ENCODE results near the gene PDZRN4.
"Not testable (repeated sequence)": the region's sequence is repeated elsewhere in the genome, so short reads cannot be mapped to it uniquely, and the experiment has no call there.

The PDZRN4 gene

GRCh38 chr12:41280341-41281095 is 92.4 kb downstream of the PDZRN4 start:
- DNase-seq: not testable (repeated sequence)

GRCh38 chr12:41285470-41285869 is 97.3 kb downstream of the PDZRN4 start:
- not testable (repeated sequence) for DNase-seq

- DNase-seq: no peak
Observed at GRCh38 chr12:41286426-41286825, 98.3 kb downstream of the PDZRN4 start.

GRCh38 chr12:41287500-41288141 is 99.5 kb downstream of the PDZRN4 start:
- DNase-seq: no peak

GRCh38 chr12:41288142-41288811 is 100.2 kb downstream of the PDZRN4 start:
- DNase-seq: no peak

- no peak for DNase-seq
Observed at GRCh38 chr12:41289501-41289900, 101.4 kb downstream of the PDZRN4 start.

GRCh38 chr12:41293011-41293410 is 104.9 kb downstream of the PDZRN4 start:
- DNase-seq: no peak

GRCh38 chr12:41293461-41293860 is 105.3 kb downstream of the PDZRN4 start:
- DNase-seq: no peak

GRCh38 chr12:41302979-41303403 is 114.9 kb downstream of the PDZRN4 start:
- DNase-seq: no peak

GRCh38 chr12:41304526-41304925 is 116.4 kb downstream of the PDZRN4 start:
- no peak for DNase-seq

- no peak for DNase-seq
Observed at GRCh38 chr12:41310367-41310766, 122.2 kb downstream of the PDZRN4 start.

- no peak for DNase-seq
Observed at GRCh38 chr12:41311883-41312282, 123.8 kb downstream of the PDZRN4 start.

- DNase-seq: not testable (repeated sequence)
Observed at GRCh38 chr12:41312451-41312850, 124.3 kb downstream of the PDZRN4 start.

GRCh38 chr12:41325336-41325735 is 137.2 kb downstream of the PDZRN4 start:
- DNase-seq: no peak

- DNase-seq: no peak
Observed at GRCh38 chr12:41327096-41327895, 139.2 kb downstream of the PDZRN4 start.

- DNase-seq: peak in 1 of 56 donors; percentile 4
Observed at GRCh38 chr12:41333974-41334373, 145.9 kb downstream of the PDZRN4 start.

- DNase-seq: no peak
Observed at GRCh38 chr12:41334390-41334789, 146.3 kb downstream of the PDZRN4 start.

- DNase-seq: no peak
Observed at GRCh38 chr12:41336041-41336549, 148.0 kb downstream of the PDZRN4 start.

- DNase-seq: no peak
Observed at GRCh38 chr12:41339784-41340183, 151.7 kb downstream of the PDZRN4 start.

- DNase-seq: peak in 32 of 56 donors; percentile 0 to 68 (median 16)
Observed at GRCh38 chr12:41344776-41345470, 156.8 kb downstream of the PDZRN4 start.

GRCh38 chr12:41348198-41348597 is 160.1 kb downstream of the PDZRN4 start:
- DNase-seq: no peak

Measured in amygdala (tissue), 56 donors.